Left ventricle myocardium inferior (tissue), 1 donor: ENCODE measurements around the gene EIF5. TPM values are rescaled to one million over a fixed set of nuclear protein-coding genes. Genes with fewer than 3 reads are reported as not detected.

Source experiments
- DNase-seq: peaks from one replicate; pipeline ENCODE4 v3.0.0-alpha.2; 2020
- H3K27ac ChIP-seq: fragments of 200-600 bp; replicated peaks from 2 replicates; pipeline ENCODE4 v1.8.0; 2021
- H3K27me3 ChIP-seq: fragments of 200-600 bp; 2 replicates; pipeline ENCODE4 v1.8.0; 2021; ENCODE audit warnings: low read depth
- H3K36me3 ChIP-seq: fragments of 200-600 bp; 2 replicates; pipeline ENCODE4 v1.8.0; 2021
- H3K4me1 ChIP-seq: fragments of 200-600 bp; 2 replicates; pipeline ENCODE4 v1.8.0; 2021
- H3K4me3 ChIP-seq: fragments of 200-600 bp; 2 replicates; pipeline ENCODE4 v1.8.0; 2021; ENCODE audit warnings: mild to moderate bottlenecking, moderate library complexity
- H3K9me3 ChIP-seq: fragments of 200-600 bp; replicated peaks from 2 replicates; pipeline ENCODE4 v1.8.0; 2021
- intact Hi-C: fragments of 100-400 bp; cut with micrococcal nuclease; formaldehyde crosslinking; loops from one replicate; pipeline ENCODE4 v1.11.0; 2022
- total RNA-seq: library from RNA; stranded (reverse); fragmentation: NEBNext Ultra II Directional; extraction: Animal tissue kit (Norgen Biotek cat#: 25700); gene quantifications from one replicate; pipeline ENCODE4 v1.2.1, GENCODE V29; 2021
- TF ChIP-seq, protein P1 (sequence below): fragments of 200-600 bp; IDR thresholded peaks from 2 replicates; pipeline ENCODE4 v1.8.0; 2021; ENCODE audit warnings: antibody characterized with exemption, mild to moderate bottlenecking, borderline replicate concordance
- donor health status: DM: no; HTN: yes; CAD: no; lungs with severe emphysema.

EIF5 gene
- total RNA-seq, 1 donor from 2014 or later, result 260 TPM

DNA sequence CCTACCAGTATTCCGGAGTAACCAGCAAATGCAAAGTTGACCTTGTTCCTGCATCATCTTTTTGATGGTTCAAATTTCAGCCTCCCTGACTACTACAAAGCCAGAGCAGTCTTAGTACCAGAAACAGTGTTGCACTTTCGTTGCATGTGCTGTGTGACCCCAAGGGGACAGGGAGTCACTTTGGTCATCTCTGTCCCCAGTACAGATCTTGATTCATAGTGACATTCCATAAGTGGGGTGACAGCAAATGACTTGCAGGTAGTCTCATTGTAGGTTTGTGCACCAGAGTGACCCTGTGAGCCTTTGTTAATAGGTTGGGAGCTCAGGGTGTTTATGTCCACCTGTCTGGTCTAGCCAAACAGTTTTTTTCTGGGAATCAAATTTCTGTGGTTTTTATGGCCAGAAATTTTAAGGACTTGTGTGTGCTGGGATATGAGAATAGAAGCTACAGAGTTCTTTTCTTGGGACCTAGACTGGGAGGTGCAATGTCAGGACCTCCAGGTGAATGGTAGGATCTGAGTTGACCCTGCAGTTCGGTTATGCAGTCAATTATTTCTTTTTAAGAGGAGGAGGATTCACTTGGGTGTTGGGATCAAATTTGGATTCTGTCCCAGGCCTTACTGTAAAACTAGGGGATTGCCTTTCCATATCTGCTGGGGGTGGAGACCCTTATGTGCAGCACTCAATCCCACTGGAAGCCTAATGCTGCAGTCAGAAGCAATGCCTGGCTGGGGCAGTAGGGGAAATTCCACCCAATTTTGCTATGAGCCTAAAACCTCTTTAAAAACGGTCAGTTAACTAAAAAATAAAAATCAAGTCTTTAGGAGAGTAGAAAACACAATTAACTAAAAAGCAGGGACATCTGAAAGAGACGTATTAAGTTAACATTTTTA lies 10.1 kb downstream of the EIF5 start:
- no peaks in the 10 kb centered on the region for H3K27me3 ChIP-seq
- TF ChIP-seq, protein P1, sequence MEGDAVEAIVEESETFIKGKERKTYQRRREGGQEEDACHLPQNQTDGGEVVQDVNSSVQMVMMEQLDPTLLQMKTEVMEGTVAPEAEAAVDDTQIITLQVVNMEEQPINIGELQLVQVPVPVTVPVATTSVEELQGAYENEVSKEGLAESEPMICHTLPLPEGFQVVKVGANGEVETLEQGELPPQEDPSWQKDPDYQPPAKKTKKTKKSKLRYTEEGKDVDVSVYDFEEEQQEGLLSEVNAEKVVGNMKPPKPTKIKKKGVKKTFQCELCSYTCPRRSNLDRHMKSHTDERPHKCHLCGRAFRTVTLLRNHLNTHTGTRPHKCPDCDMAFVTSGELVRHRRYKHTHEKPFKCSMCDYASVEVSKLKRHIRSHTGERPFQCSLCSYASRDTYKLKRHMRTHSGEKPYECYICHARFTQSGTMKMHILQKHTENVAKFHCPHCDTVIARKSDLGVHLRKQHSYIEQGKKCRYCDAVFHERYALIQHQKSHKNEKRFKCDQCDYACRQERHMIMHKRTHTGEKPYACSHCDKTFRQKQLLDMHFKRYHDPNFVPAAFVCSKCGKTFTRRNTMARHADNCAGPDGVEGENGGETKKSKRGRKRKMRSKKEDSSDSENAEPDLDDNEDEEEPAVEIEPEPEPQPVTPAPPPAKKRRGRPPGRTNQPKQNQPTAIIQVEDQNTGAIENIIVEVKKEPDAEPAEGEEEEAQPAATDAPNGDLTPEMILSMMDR, result no peak
- intact Hi-C loops, result no loop called here
- H3K9me3 ChIP-seq, result no peaks in the 10 kb centered on the region
- peaks cover 61% of the 10 kb centered on the region for H3K36me3 ChIP-seq
- DNase-seq, result no peak
- H3K27ac ChIP-seq, result no peak overlapping the region
- no peak overlapping the region for H3K4me3 ChIP-seq
- peaks cover 41% of the 10 kb centered on the region for H3K4me1 ChIP-seq

DNA sequence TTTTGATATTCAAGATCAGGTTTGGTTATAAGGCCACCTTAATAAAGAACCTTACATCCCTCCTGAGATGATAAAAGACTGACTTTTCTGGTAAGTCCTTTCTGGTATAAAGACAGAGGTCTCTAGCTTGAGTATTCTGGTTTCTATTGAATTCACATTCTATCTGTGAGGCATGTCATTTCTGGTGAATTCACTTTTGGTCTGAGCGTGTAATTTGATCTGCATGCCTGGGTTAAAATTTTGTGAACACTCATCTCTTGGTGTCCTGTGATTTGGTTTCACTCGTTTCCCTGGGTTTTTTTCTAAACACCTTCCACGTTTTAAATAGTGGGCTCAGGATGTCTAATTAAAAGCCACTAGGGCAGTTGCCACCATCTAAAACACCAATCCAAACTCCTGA lies 12.2 kb downstream of the EIF5 start:
- peaks cover 22% of the 10 kb centered on the region for H3K4me1 ChIP-seq
- no peaks in the 10 kb centered on the region for H3K9me3 ChIP-seq
- intact Hi-C loops, result no loop called here
- no peak overlapping the region for H3K4me3 ChIP-seq
- peaks cover 40% of the 10 kb centered on the region for H3K36me3 ChIP-seq
- no peak for DNase-seq
- TF ChIP-seq, protein P1, result no peak
- no peak overlapping the region for H3K27ac ChIP-seq
- no peaks in the 10 kb centered on the region for H3K27me3 ChIP-seq

DNA sequence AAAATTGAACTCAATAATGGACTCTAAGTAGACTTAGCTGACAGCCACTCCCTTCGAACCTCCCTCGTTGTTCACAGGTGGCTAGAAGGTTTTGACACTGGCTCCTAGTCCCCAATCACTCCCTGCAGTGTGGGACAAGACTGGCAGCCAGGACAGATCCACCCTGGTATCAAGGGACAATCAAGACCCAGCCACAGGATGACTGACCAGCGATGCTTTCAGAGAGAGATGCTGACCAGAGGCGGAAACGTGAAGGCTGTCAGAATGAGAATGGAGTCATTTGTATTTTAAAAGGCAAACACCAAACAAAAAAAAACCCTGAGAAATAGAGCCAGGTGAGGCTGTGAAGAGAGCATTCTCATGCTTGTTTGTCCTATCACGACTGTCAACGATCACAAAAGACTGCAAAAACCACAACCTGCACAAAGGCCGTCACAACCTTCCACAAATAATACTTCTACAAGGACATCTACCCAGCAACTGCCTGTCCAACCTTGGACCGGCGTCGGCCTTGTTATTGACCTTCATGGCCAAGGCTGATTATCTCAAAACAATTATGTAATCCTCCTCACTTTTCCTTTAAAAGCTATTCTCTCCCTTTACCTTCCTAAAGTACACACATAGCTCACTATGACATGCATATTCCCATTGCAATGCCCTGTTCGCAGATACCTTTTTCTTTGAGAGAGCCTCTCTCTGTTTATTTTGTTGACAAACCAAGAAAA lies 13.2 kb downstream of the EIF5 start:
- peaks cover 13% of the 10 kb centered on the region for H3K4me1 ChIP-seq
- no peaks in the 10 kb centered on the region for H3K27me3 ChIP-seq
- H3K9me3 ChIP-seq, result no peaks in the 10 kb centered on the region
- H3K4me3 ChIP-seq, result no peak overlapping the region
- no peak for DNase-seq
- intact Hi-C loops, result no loop called here
- H3K36me3 ChIP-seq, result peaks cover 30% of the 10 kb centered on the region
- no peak overlapping the region for H3K27ac ChIP-seq
- TF ChIP-seq, protein P1, result no peak

DNA sequence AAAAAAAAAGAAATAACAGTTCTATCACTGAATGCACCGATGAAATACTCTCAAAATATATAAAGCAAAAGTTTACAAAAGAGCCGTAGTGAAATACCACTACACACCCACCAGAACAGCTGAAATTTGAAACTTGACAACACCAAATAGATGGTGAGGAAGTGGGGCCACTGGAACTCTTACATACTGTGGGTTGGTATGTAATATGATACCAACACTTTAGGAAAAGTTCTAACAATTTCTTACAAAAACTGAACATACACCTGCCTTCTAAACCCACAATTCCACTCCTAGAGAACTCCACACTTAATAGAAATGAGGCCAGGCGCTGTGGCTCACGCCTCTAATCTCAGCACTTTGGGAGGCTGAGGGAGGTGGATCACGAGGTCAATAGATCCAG lies 14.1 kb downstream of the EIF5 start:
- Histone ChIP-seq H3K27ac (no peak overlapping the region), H3K36me3 (peaks cover 21% of the 10 kb centered on the region), H3K27me3 (no peaks in the 10 kb centered on the region), H3K4me1 (peaks cover 7% of the 10 kb centered on the region), H3K4me3 (no peak overlapping the region), H3K9me3 (no peaks in the 10 kb centered on the region)
- intact Hi-C loops, result no loop called here
- TF ChIP-seq, protein P1, result no peak
- DNase-seq, result no peak

DNA sequence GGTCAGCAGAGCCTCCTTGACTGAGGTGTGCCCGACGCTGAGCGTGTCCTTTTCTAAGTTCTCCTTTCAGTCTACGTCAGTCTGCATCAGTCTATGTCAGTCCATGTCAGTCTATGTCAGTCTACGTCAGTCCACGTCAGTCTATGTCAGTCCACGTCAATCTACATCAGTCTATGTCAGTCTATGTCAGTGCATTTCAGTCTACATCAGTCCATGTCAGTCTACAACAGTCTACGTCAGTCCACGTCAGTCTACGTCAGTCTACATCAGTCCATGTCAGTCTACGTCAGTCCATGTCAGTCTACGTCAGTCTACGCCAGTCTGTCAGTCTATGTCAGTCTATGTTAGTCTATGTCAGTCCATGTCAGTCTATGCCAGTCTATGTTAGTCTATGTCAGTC lies 15.9 kb downstream of the EIF5 start:
- TF ChIP-seq, protein P1, result no peak
- Histone ChIP-seq H3K9me3 (no peaks in the 10 kb centered on the region), H3K27me3 (no peaks in the 10 kb centered on the region), H3K36me3 (peaks cover 3% of the 10 kb centered on the region), H3K4me3 (no peak overlapping the region), H3K4me1 (peaks cover 7% of the 10 kb centered on the region), H3K27ac (no peak overlapping the region)
- intact Hi-C loops, result no loop called here
- no peak for DNase-seq
